ENCODE data around the gene SLC6A19.

Gene SLC6A19

GRCh38 chr5:1189269-1189668 lies 12.1 kb upstream of the SLC6A19 start:
- FAIRE-seq (no peak), DNase-seq (ENCODE audit: insufficient read length) (no peak)
- TF ChIP-seq POLR2AphosphoS5 (IDR thresholded peaks at IDR 0.05; ENCODE audit: low read depth, low read length) (no peak), POLR2A (IDR thresholded peaks at IDR 0.05; ENCODE audit: low read depth, low read length) (no peak), TAF1 (IDR thresholded peaks at IDR 0.05; ENCODE audit: borderline replicate concordance, low read depth, low read length) (no peak)

GRCh38 chr5:1190278-1190677 lies 11.1 kb upstream of the SLC6A19 start:
- no peak for FAIRE-seq
- no peak for DNase-seq (ENCODE audit: insufficient read length)
- TF ChIP-seq TAF1 (IDR thresholded peaks at IDR 0.05; ENCODE audit: borderline replicate concordance, low read depth, low read length) (no peak), POLR2A (IDR thresholded peaks at IDR 0.05; ENCODE audit: low read depth, low read length) (no peak), POLR2AphosphoS5 (IDR thresholded peaks at IDR 0.05; ENCODE audit: low read depth, low read length) (no peak)

GRCh38 chr5:1190837-1191239 lies 10.6 kb upstream of the SLC6A19 start:
- FAIRE-seq, result no peak
- TF ChIP-seq TAF1 (IDR thresholded peaks at IDR 0.05; ENCODE audit: borderline replicate concordance, low read depth, low read length) (no peak), POLR2A (IDR thresholded peaks at IDR 0.05; ENCODE audit: low read depth, low read length) (no peak), POLR2AphosphoS5 (IDR thresholded peaks at IDR 0.05; ENCODE audit: low read depth, low read length) (no peak)
- DNase-seq (ENCODE audit: insufficient read length), result no peak

GRCh38 chr5:1192971-1193590 lies 8.3 kb upstream of the SLC6A19 start:
- TF ChIP-seq POLR2A (IDR thresholded peaks at IDR 0.05; ENCODE audit: low read depth, low read length) (no peak), TAF1 (IDR thresholded peaks at IDR 0.05; ENCODE audit: borderline replicate concordance, low read depth, low read length) (no peak), POLR2AphosphoS5 (IDR thresholded peaks at IDR 0.05; ENCODE audit: low read depth, low read length) (no peak)
- no peak for DNase-seq (ENCODE audit: insufficient read length)
- no peak for FAIRE-seq

- TF ChIP-seq TAF1 (IDR thresholded peaks at IDR 0.05; ENCODE audit: borderline replicate concordance, low read depth, low read length) (no peak), POLR2AphosphoS5 (IDR thresholded peaks at IDR 0.05; ENCODE audit: low read depth, low read length) (no peak), POLR2A (IDR thresholded peaks at IDR 0.05; ENCODE audit: low read depth, low read length) (no peak)
- FAIRE-seq, result no peak
- no peak for DNase-seq (ENCODE audit: insufficient read length)
These were observed 7.8 kb upstream of the SLC6A19 start for GRCh38 chr5:1193591-1193985.

- DNase-seq (ENCODE audit: insufficient read length) (no peak), FAIRE-seq (no peak)
- TF ChIP-seq POLR2A (IDR thresholded peaks at IDR 0.05; ENCODE audit: low read depth, low read length) (no peak), POLR2AphosphoS5 (IDR thresholded peaks at IDR 0.05; ENCODE audit: low read depth, low read length) (no peak), TAF1 (IDR thresholded peaks at IDR 0.05; ENCODE audit: borderline replicate concordance, low read depth, low read length) (no peak)
These were observed 7.0 kb upstream of the SLC6A19 start for GRCh38 chr5:1194378-1194777.

GRCh38 chr5:1195439-1195838 lies 6.0 kb upstream of the SLC6A19 start:
- TF ChIP-seq POLR2A (IDR thresholded peaks at IDR 0.05; ENCODE audit: low read depth, low read length) (no peak), TAF1 (IDR thresholded peaks at IDR 0.05; ENCODE audit: borderline replicate concordance, low read depth, low read length) (no peak), POLR2AphosphoS5 (IDR thresholded peaks at IDR 0.05; ENCODE audit: low read depth, low read length) (no peak)
- FAIRE-seq, result no peak
- DNase-seq (ENCODE audit: insufficient read length), result no peak

- DNase-seq (ENCODE audit: insufficient read length) (no peak), FAIRE-seq (no peak)
- no peak for TF ChIP-seq TAF1 (IDR thresholded peaks at IDR 0.05; ENCODE audit: borderline replicate concordance, low read depth, low read length)
- no peak for TF ChIP-seq POLR2A (IDR thresholded peaks at IDR 0.05; ENCODE audit: low read depth, low read length)
- TF ChIP-seq POLR2AphosphoS5 (IDR thresholded peaks at IDR 0.05; ENCODE audit: low read depth, low read length), result no peak
These were observed 5.5 kb upstream of the SLC6A19 start for GRCh38 chr5:1195916-1196315.

- no peak for TF ChIP-seq POLR2AphosphoS5 (IDR thresholded peaks at IDR 0.05; ENCODE audit: low read depth, low read length)
- TF ChIP-seq POLR2A (IDR thresholded peaks at IDR 0.05; ENCODE audit: low read depth, low read length), result no peak
- no peak for TF ChIP-seq TAF1 (IDR thresholded peaks at IDR 0.05; ENCODE audit: borderline replicate concordance, low read depth, low read length)
- DNase-seq (ENCODE audit: insufficient read length) (no peak), FAIRE-seq (no peak)
These were observed 4.8 kb upstream of the SLC6A19 start for GRCh38 chr5:1196562-1196961.

- DNase-seq (ENCODE audit: insufficient read length) (no peak), FAIRE-seq (no peak)
- TF ChIP-seq TAF1 (IDR thresholded peaks at IDR 0.05; ENCODE audit: borderline replicate concordance, low read depth, low read length) (no peak), POLR2AphosphoS5 (IDR thresholded peaks at IDR 0.05; ENCODE audit: low read depth, low read length) (no peak), POLR2A (IDR thresholded peaks at IDR 0.05; ENCODE audit: low read depth, low read length) (no peak)
These were observed 3.3 kb upstream of the SLC6A19 start for GRCh38 chr5:1197876-1198666.

- FAIRE-seq, result no peak
- no peak for DNase-seq (ENCODE audit: insufficient read length)
- TF ChIP-seq POLR2AphosphoS5 (IDR thresholded peaks at IDR 0.05; ENCODE audit: low read depth, low read length), result no peak
- TF ChIP-seq TAF1 (IDR thresholded peaks at IDR 0.05; ENCODE audit: borderline replicate concordance, low read depth, low read length), result no peak
- TF ChIP-seq POLR2A (IDR thresholded peaks at IDR 0.05; ENCODE audit: low read depth, low read length), result no peak
These were observed 2.1 kb upstream of the SLC6A19 start for GRCh38 chr5:1199340-1199648.

Measured in GM12892 (cell line).